Muscle of arm (tissue), 14 donors: ENCODE measurements around the gene PTCD3. TPM values are rescaled to one million over a fixed set of nuclear protein-coding genes. Genes with fewer than 3 reads are reported as not detected.
A peak's percentile ranks its signal among the peaks of the same experiment; 100 is the strongest.

Source experiments
- DNase-seq: peaks from one replicate; pipeline ENCODE4 v3.0.0-alpha.2; 2013
- long read RNA-seq, 11 donors: transcript quantifications; one replicate each; lab custom pipeline, GENCODE V29; 2026
- polyA plus RNA-seq, 12 donors: library from polyadenylated mRNA; unstranded; fragments of 120-200 nt; gene quantifications; one replicate each; pipeline ENCODE4 v1.2.1, GENCODE V29; 2013; ENCODE audit not compliant: insufficient read length in 12 of 12

PTCD3 gene
- 100 to 1,000 TPM in 4 of 12 donors, 10 to 100 TPM in 8; 55.1 to 275 (median 83.8) TPM for polyA plus RNA-seq
- long read RNA-seq, donor 1, full-length matches to known transcripts: 6 of 25 reads
- long read RNA-seq, donor 1, partial matches to known transcripts: 19 of 25 reads
- long read RNA-seq, donor 1, other reads (novel, unspliced or antisense): 0 of 25 reads
- long read RNA-seq, donor 2, full-length matches to known transcripts: 7 of 14 reads
- long read RNA-seq, donor 2, partial matches to known transcripts: 7 of 14 reads
- long read RNA-seq, donor 2, other reads (novel, unspliced or antisense): 0 of 14 reads
- long read RNA-seq, donor 3, full-length matches to known transcripts: 2 of 10 reads
- long read RNA-seq, donor 3, partial matches to known transcripts: 8 of 10 reads
- long read RNA-seq, donor 3, other reads (novel, unspliced or antisense): 0 of 10 reads
- long read RNA-seq, donor 4: 0 reads
- long read RNA-seq, donor 5, full-length matches to known transcripts: 3 of 129 reads
- long read RNA-seq, donor 5, partial matches to known transcripts: 111 of 129 reads
- long read RNA-seq, donor 5, other reads (novel, unspliced or antisense): 15 of 129 reads
- long read RNA-seq, donor 6, partial matches to known transcripts: 17 of 17 reads
- long read RNA-seq, donor 6, other reads (novel, unspliced or antisense): 0 of 17 reads
- long read RNA-seq, donor 7, full-length matches to known transcripts: 1 of 1 reads
- long read RNA-seq, donor 7, partial matches to known transcripts: 0 of 1 reads
- long read RNA-seq, donor 7, other reads (novel, unspliced or antisense): 0 of 1 reads
- long read RNA-seq, donor 8, full-length matches to known transcripts: 3 of 120 reads
- long read RNA-seq, donor 8, partial matches to known transcripts: 103 of 120 reads
- long read RNA-seq, donor 8, other reads (novel, unspliced or antisense): 14 of 120 reads
- long read RNA-seq, donor 9, full-length matches to known transcripts: 2 of 16 reads
- long read RNA-seq, donor 9, partial matches to known transcripts: 14 of 16 reads
- long read RNA-seq, donor 9, other reads (novel, unspliced or antisense): 0 of 16 reads
- long read RNA-seq, donor 10, full-length matches to known transcripts: 4 of 29 reads
- long read RNA-seq, donor 10, partial matches to known transcripts: 25 of 29 reads
- long read RNA-seq, donor 10, other reads (novel, unspliced or antisense): 0 of 29 reads
- long read RNA-seq, donor 11, full-length matches to known transcripts: 2 of 11 reads
- long read RNA-seq, donor 11, partial matches to known transcripts: 9 of 11 reads
- long read RNA-seq, donor 11, other reads (novel, unspliced or antisense): 0 of 11 reads

GRCh38 chr2:86105969-86106945 lies at the start of gene PTCD3:
Gene PTCD3 (plus strand): TSS chr2:86106235. CDS start chr2:86106248, 13 bp downstream.
- peak; percentile 96 for DNase-seq

- DNase-seq: no peak
Observed at GRCh38 chr2:86056590-86057331, 49.3 kb upstream of the PTCD3 start.

GRCh38 chr2:86062043-86062442 lies 44.0 kb upstream of the PTCD3 start:
- DNase-seq: no peak

GRCh38 chr2:86064006-86064405 lies 42.0 kb upstream of the PTCD3 start:
- DNase-seq: no peak

- no peak for DNase-seq
Observed at GRCh38 chr2:86065512-86065911, 40.5 kb upstream of the PTCD3 start.

GRCh38 chr2:86066007-86066578 lies 39.9 kb upstream of the PTCD3 start:
- no peak for DNase-seq

GRCh38 chr2:86066915-86067314 lies 39.1 kb upstream of the PTCD3 start:
- no peak for DNase-seq

GRCh38 chr2:86068136-86068588 lies 37.9 kb upstream of the PTCD3 start:
- DNase-seq: no peak

- no peak for DNase-seq
Observed at GRCh38 chr2:86068648-86069047, 37.4 kb upstream of the PTCD3 start.

GRCh38 chr2:86069091-86069685 lies 36.8 kb upstream of the PTCD3 start:
- no peak for DNase-seq

- no peak for DNase-seq
Observed at GRCh38 chr2:86069783-86070339, 36.2 kb upstream of the PTCD3 start.

GRCh38 chr2:86070868-86071267 lies 35.2 kb upstream of the PTCD3 start:
- DNase-seq: no peak

- no peak for DNase-seq
Observed at GRCh38 chr2:86072271-86072858, 33.7 kb upstream of the PTCD3 start.

GRCh38 chr2:86073225-86073624 lies 32.8 kb upstream of the PTCD3 start:
- DNase-seq: no peak

GRCh38 chr2:86074256-86074655 lies 31.8 kb upstream of the PTCD3 start:
- DNase-seq: no peak

- DNase-seq: no peak
Observed at GRCh38 chr2:86074811-86075210, 31.2 kb upstream of the PTCD3 start.

- no peak for DNase-seq
Observed at GRCh38 chr2:86075886-86076285, 30.1 kb upstream of the PTCD3 start.
